SU-DHL-6 (cell line): ENCODE measurements around the gene PVALEF.

Experiments
- EZH2phosphoT487 ChIP-seq: fragments of 200-600 bp; sonication (generic), shearing (Covaris generic); conservative IDR thresholded peaks from 2 replicates; pipeline ENCODE4 v1.6.1; 2018; ENCODE audit warnings: mild to moderate bottlenecking, antibody characterized with exemption, low read length, moderate library complexity, mixed read lengths
- TF ChIP-seq, protein P1 (sequence below): fragments of 200-600 bp; sonication (generic); IDR thresholded peaks from one replicate; pipeline ENCODE4 v1.5.1; 2017; ENCODE audit warnings: antibody characterized with exemption, mild to moderate bottlenecking, low read length, moderate library complexity; ENCODE audit not compliant: insufficient read depth, poor library complexity, severe bottlenecking

DNA sequence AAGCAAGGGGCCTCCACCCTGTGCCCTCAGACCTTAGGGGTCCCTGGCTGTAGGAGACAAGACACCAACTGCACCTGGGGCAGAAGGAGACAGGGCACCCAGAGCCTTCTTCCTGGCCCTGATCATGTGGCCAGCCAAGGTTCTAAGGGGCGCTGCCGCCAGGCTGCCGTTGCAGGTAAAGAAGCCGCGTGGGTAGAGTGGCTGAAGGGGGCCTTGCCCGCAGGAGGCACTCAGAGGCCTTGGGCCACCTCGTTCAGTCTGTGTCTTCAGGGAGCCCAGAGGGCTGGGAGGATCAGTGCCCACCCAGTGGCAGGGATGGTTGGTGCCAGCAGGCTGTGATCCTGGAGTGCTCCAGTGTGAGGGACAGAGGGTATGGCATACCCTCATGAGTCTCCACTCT is 2.3 kb downstream of the PVALEF start:
- TF ChIP-seq, protein P1, sequence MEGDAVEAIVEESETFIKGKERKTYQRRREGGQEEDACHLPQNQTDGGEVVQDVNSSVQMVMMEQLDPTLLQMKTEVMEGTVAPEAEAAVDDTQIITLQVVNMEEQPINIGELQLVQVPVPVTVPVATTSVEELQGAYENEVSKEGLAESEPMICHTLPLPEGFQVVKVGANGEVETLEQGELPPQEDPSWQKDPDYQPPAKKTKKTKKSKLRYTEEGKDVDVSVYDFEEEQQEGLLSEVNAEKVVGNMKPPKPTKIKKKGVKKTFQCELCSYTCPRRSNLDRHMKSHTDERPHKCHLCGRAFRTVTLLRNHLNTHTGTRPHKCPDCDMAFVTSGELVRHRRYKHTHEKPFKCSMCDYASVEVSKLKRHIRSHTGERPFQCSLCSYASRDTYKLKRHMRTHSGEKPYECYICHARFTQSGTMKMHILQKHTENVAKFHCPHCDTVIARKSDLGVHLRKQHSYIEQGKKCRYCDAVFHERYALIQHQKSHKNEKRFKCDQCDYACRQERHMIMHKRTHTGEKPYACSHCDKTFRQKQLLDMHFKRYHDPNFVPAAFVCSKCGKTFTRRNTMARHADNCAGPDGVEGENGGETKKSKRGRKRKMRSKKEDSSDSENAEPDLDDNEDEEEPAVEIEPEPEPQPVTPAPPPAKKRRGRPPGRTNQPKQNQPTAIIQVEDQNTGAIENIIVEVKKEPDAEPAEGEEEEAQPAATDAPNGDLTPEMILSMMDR = no peak
- TF ChIP-seq EZH2phosphoT487 = no peak
